GM21619 (cell line): Measurements from ENCODE around the gene COX4I2.
"Not testable (repeated sequence)": the region's sequence is repeated elsewhere in the genome, so short reads cannot be mapped to it uniquely, and the experiment has no call there.

Source experiments
- ATAC-seq: cut with Tn5 transposase; IDR thresholded peaks from one replicate; pipeline ENCODE4 v1.9.1; 2021; ENCODE audit not compliant: unreplicated experiment

The COX4I2 gene

DNA sequence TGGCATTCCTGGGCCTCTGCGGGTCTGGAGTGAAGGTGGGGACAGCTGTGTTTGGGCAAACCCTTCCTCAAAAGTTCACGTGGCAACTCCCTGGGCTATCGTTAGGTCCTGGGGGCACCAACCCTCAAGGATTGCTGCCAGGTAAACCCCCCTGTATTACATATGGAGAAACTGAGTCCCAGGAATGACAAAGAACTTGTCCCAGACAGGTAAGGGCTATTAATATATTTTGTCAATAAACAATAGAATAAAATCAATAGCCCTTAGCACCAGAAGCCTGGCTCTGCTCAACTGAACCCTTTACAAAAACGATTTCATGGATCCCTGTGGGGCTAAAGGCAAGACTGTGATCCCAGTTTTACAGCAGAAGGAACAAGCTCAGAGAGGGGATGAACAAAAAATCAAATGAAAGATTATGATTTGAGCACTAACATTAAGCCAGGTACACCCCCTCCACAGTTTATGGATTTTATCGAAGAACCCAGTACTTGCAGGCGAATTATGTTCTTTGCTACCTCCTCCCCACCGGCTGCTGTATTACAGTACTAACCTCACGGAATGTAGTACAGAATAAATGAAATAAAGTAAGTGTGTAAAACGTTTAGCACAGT is 30.0 kb upstream of the COX4I2 start:
- no peak for ATAC-seq

DNA sequence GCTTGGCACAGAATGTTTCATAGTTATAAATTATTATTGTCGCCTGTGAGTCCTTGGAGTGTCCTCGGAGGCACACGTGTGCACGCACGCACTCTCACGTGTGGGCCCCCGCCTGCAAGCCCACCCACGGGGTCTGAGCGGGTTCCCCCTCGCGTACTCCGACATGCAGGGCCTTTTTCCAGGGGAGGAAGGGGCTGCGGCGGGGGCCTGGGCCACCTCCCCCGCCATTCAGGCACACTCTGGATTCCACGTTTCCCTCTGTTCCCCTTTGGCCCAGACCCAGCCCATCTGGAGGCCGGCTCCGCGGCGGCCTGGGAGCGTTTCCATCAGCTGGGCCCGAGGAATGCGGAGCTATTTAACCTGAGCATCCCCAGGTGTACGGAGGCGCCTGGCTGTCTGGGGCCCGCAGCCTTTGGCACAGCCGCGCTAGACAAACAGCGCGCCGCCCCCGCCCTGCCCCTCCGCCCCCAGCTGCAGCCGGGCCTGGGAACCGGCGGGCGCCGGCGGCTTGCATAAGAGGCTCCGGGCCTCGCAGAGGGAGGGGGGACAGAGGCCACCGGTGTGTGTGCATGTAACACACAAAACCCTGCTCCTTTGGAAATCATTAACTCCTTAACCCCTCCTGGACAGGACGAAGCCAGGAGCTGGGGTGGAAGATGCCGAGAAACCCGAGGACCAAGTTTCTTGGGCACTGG is 29.3 kb upstream of the COX4I2 start:
- no peak for ATAC-seq

DNA sequence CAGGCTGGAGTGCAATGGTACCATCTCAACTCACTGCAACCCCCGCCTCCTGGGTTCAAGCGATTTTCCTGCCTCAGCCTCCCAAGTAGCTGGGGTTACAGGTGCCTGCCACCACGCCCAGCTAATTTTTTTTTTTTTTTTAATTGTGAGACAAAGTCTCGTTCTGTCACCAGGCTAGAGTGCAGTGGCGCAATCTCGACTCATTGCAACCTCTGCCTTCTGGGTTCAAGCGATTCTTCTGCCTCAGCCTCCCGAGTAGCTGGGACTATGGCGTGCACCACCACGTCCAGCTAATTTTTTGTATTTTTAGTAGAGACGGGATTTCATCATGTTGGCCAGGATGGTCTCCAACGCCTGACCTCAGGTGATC is 25.5 kb upstream of the COX4I2 start:
- ATAC-seq: not testable (repeated sequence)

DNA sequence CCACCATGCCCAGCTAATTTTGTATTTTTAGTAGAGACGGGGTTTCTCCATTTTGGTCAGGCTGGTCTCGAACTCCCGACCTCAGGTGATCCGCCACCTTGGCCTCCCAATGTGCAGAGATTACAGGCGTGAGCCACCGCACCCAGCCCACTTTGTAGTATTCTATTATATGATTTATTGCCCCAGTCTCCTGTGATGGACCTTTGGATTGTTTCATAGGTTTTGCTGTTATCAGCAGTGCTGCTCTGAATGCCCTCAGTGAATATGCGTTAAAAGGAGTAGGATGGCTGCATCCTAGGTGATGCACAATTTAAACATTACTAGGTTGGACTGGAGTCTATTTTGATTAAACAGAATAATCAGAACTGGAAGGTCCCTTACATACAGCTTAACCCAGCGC is 22.3 kb upstream of the COX4I2 start:
- no peak for ATAC-seq

DNA sequence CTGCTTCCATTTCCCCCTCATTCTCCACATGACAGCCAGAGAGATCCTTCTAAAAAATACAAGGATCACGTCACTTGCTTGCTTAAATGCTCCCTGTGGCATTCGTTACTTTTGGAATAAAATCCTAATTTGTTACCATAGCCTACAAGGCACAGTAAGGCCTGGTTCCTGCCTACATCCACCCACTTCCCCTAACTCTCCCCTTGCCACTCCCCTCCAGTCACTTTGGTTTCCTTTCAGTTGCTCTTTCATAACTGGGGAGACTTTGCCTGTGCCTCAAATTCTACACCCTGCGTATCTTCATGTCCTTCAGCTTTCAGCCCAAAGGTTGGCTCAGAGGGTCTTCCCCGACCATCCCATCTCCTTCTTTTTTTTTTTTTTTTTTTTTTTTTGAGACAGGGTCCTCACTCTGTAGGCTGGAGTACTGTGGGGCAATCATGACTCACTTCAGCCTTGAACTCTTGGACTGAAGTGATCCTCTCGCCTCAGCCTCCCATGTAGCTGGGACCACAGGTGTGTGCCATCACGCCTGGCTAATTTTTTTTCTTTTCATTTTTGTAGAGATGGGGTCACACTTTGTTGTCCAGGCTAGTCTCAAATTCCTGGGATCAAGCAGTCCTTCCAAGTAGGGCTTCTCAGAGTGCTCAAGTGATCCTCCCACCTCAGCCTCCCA is 20.1 kb upstream of the COX4I2 start:
- no peak for ATAC-seq

DNA sequence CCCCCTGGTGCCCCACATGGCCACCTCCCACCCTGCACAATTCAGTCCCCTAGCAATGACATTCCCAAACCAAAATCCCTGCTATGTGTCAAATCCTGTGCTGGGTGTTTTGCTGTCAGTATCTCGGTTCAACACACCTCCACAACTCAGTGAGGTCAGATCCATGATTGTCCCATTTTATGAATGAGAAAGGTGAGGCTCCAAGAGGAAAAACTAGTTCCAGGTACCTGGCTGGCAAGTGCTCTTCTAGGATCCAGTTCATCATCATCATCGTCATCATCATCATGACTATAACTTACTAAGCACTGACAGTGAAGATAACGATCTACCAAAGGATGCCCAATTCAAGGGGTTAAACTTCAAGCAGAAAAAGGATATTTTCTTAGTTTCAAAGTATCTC is 17.5 kb upstream of the COX4I2 start:
- no peak for ATAC-seq

DNA sequence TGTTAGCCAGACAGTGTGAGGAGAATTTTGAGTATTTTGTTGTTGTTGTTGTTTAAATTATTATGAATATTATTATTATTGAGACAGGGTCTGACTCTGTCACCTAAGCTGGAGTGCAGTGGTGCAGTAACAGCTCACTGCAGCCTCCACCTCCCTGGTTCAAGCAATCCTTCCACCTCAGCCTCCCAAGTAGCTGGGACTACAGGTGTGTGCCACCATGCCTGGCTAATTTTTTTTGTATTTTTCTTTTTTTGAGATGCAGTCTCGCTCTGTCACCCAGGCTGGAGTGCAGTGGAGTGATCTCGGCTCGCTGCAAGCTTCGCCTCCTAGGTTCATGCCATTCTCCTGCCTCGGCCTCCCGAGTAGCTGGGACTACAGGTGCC is 14.6 kb upstream of the COX4I2 start:
- not testable (repeated sequence) for ATAC-seq

DNA sequence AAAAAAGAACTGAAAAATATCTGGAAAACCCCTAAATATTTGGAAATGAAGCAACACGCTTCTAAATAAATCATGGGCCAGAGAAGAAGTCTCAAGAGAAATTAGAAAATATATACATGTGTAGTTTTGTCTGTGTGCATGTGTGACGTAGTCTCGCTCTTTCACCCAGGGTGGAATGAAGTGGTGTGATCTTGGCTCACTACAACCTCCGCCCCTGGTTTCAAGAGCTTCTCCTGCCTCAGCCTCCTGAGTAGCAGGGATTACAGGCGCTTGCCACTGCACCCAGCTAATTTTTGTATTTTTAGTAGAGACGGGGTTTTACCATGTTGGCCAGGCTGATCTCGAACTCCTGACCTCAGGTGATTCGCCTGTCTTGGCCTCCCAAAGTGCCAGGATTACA is 11.2 kb upstream of the COX4I2 start:
- not testable (repeated sequence) for ATAC-seq

DNA sequence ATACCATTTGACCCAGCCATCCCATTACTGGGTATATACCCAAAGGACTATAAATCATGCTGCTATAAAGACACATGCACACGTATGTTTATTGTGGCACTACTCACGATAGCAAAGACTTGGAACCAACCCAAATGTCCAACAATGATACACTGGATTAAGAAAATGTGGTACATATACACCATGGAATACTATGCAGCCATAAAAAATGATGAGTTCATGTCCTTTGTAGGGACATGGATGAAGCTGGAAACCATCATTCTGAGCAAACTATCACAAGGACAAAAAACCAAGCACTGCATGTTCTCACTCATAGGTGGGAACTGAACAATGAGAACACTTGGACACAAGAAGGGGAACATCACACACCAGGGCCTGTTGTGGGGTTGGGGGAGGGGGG is 9.7 kb upstream of the COX4I2 start:
- not testable (repeated sequence) for ATAC-seq

DNA sequence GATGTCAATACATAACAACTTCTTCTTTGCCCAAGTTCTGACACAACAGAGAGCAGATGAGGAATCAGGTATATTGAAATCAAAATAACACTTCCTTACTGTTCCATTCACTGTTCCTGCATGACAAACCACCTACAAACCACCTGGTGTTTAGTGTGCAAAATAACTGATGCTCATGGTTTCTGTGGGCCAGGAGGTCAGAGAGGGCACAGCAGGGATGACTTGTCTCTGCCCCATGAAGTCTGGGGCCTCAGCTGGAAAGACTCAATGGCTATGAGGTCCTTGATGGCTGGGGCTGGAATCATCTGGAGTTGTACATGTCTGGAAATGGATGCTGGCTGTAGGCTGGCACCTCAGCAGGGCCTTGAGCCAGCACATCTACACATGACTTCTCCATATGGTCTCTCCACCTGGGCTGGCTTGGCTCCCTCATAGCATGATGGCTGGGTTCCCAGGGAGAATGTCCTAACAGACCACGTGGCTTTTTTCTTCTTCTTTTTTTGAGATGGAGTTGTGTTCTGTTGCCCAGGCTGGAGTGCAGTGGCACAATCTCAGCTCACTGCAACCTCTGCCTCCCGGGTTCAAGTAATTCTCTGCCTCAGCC is 7.4 kb upstream of the COX4I2 start:
- no peak for ATAC-seq

DNA sequence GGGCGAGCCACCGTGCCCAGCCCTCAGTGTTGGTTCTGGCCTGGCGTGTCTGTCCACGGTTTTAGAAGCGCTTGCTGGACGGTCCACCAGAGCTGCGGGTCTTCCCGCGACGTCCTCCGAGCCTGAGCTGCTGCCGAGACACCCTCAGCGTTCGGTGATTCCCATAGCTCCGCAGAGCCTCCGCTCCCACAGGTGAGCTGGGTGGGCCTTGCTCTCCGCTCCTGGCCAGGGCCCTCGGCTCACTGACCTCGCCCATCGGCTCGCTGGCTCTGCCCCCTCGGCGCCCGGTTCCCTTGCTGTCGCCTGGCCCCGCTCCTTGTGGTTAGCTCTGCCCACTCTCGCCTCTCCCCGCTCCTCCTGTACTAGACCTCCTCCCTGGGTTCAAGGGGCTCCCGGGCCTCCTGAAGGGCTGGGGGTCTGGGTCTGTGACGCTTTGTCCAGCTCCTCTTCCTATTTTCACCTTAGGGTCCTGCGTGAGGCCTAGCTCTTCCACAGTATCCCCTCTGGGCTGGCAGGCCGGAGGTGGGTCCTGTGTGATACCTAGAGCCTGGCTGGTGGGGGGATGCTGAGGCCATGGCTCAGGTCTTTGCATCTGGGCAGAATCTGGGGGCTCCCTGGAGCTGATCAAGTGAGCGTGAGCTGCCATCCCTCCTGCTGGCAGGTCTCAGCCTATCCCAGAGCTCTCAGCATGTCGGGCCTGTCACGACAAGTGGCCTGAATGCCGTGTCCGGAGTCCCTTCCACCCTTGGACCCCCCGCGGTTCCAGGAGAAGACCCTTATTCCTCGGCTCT is 5.0 kb upstream of the COX4I2 start:
- no peak for ATAC-seq

DNA sequence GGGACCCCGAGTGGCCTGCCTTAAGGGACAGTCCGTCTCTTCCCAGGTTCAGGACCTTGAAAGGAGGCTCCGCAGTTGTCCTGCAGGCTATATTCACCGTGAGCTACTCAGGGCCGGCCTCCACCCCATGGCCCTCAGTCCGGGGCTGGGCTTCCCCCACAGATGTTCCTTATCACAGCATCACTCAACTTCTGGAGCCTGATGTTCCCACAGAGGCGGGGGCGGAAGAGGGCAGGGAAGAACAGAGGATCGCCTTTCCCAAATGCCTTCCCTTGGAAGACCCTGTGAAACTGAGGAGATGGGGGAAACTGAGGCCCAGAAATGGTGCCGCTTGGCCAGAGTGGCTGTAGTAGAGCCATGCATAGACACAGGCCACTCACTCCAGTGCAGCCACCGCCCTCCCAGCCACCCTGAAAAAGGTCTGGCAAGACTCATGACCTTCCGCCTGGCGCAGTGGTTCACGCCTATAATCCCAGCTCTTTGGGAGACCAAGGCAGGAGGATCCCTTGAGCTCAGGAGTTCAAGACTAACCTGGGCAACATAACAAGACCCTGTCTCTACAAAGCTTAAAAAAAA is 4.3 kb upstream of the COX4I2 start:
- ATAC-seq: no peak

DNA sequence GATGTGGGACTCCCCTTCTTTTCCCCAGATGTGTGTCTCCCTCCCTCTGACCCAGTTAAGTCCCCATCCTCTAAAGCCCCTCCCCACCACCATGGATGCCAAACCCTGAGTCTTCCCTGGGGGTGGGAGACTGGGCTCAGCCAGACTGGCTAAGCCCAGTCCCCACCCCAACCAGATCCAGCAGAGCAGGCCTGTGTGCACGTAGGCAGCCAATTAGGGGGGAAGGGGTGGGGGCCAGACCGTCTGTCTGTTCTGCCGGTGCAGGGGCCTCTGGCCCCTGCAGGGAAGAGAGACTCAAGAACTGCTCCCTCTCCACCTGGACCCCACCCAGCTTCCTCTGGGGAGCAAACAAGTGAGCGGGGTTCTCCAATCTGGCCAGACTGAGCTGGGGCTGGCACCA is 605 bp downstream of the COX4I2 start:
- no peak for ATAC-seq

DNA sequence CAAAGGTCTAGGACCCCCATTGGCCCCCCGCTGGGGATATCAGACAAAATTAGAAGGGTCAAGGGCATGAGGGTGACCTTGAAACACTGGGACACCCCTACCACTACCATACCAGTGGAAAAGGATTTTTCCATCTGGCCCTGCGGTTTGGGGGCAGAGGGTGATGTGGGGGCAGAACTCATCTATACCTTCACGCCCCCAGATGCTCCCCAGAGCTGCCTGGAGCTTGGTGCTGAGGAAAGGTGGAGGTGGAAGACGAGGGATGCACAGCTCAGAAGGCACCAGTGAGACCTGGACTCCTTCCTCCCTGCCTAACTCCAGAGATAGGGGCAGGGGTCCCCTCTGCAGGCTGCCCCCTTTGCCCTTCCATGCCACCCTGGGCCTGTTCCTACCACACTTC is 1.1 kb downstream of the COX4I2 start:
- ATAC-seq: no peak

DNA sequence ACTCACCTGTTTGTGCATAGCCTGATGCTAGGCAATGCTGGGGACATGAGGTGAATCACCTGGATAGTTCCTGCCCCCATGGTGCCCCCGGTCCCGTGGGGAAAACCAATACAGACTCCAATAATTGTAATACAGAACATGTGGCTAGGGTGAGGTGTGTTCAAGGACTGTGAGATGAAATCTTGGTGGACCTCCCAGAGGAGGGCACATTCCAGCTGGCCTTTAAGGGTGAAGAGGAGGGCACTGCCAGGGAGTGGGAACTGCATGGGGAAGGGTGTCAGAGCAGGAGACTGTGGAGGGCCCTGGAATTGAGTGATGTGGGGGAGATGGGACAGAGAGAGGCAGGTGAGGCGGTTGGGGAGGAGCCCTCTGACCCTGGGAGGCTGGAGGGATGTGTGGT is 2.5 kb downstream of the COX4I2 start:
- ATAC-seq: no peak

DNA sequence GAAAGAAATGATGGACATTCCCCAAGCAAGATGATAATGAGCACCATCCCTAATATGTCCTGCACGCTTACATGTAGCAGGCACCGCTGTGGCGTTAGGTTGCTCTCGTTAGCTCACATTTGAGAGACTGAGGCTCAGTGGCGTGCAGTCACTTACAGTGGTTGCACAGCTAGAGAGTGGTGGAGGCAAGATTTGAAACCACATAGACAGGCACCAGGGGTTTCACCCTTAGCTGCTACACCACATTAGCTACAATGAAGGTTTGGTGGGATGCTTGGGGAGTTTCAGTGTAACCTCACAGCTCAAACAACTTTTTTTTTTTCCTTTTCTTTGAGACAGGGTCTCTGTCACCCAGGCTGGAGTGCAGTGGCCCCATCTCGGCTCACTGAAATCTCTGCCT is 3.7 kb downstream of the COX4I2 start:
- no peak for ATAC-seq

DNA sequence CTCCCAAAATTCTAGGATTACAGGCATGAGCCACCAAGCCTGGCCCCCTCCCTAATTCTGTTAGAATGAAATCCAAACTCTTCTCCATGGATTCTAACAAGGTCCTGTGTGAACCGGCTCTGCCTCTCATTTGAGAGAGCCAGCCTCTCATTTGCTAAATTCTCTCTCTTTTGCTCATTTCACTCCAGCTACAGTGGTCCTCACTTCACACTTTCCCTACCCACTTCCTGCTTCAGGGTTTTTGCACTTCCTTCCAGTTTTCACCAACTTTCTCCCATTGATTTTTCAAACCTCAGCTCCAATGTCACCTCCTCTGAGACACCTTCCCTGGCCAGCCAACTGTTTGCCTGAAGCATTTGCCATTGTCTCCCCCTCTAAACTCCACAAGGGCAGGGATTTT is 5.1 kb downstream of the COX4I2 start:
- no peak for ATAC-seq

DNA sequence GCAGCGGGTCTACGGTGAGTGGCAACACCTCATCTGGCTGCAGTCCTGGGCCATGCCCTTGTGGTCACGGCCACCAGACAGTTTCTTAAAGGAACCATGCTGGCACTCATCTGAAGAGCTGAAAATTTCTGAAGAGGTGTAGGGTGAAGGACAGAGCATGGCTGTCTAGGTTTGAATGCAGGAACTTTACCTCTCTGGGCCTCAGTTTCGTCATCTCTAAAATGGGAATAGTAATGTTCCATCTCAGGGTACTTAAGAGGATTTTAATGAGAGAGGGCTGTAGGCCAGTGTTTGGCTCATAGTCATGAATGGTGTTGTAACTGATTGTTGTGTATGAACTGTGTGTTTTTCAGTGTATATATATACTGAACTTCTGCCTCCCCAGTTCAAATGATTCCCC is 5.8 kb downstream of the COX4I2 start:
- no peak for ATAC-seq

DNA sequence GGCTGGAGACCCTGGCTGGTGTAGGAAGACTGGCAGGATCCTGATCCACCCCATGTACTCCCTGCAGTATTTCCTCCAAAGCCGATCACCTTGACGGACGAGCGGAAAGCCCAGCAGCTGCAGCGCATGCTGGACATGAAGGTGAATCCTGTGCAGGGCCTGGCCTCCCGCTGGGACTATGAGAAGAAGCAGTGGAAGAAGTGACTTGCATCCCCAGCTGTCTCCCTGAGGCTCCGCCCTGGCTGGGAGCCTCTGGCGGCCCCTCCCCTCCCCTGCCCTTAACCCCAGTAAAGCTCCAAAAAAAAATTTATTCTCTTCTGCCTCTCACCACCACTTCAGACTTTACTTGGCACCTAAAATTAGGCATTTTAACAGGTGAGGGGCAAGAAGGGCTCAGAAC is 7.0 kb downstream of the COX4I2 start:
- ATAC-seq: no peak

DNA sequence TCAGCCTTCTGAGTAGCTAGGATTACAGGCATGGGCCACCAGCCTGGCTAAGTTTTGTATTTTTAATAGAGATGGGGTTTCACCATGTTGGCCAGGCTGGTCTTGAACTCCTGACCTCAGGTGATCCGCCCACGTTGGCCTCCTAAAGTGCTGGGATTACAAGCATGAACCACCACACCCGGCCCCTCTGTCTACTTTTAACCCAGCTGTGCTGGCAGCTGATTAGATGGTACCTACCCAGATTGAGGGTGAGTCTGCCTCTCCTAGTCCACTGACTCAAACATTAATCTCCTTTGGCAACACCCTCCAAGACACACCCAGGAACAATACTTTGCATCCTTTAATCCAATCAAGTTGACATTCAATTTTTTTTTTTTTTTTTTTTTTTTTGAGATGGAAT is 10.4 kb downstream of the COX4I2 start:
- ATAC-seq: not testable (repeated sequence)

DNA sequence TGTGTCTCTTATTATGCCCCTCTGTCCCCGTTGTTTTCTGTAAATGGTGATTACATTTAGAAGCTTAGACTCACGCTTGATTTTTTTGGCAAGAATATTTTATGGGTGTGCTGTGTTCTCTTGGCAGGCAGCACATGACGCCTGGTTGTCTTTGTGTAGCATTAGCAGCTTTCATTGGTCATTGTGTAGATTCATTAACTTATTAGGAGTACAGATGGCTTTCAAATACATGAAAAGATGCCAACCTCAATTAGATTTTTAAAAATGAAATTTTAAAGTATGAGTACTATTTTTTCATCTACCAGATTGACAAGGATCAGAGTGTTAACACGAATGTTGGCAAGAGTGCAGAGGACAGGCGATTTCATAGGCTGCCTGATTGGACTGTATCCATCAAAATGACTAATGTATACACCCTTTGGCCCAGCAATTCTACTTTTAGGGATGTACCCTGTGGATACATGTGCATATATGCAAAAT is 15.2 kb downstream of the COX4I2 start:
- ATAC-seq: no peak
